CD14-positive monocyte (primary cell): Measurements from ENCODE around the gene ACVR1. TPM values are rescaled to one million over a fixed set of nuclear protein-coding genes. Genes with fewer than 3 reads are reported as not detected.
A peak's percentile ranks its signal among the peaks of the same experiment; 100 is the strongest.

Experiments
- DNase-seq, 3 donors: peaks; one replicate each; pipeline ENCODE4 v3.0.0-alpha.2; 2011 to 2022
- H2AFZ ChIP-seq: 2 replicates; pipeline ENCODE4 v1.6.0; 2012; ENCODE audit warnings: mild to moderate bottlenecking, low read depth, low read length, inconsistent platforms; ENCODE audit not compliant: insufficient read depth, poor library complexity, severe bottlenecking
- H3K27ac ChIP-seq, 2 donors: 1 replicate in 1 of 2; 2 replicates in 1 of 2; pipeline ENCODE4 v1.5.1; 2012 to 2013; ENCODE audit warnings: low read length in 2 of 2, control low read depth in 1 of 2, inconsistent platforms in 1 of 2, low read depth in 1 of 2, mild to moderate bottlenecking in 1 of 2
- H3K27me3 ChIP-seq, 2 donors: one replicate each; pipeline versions ENCODE4 v1.6.0 to v1.6.1; 2011 to 2013; ENCODE audit warnings: low read length in 2 of 2; ENCODE audit not compliant: control insufficient read depth in 2 of 2, insufficient read depth in 2 of 2
- H3K36me3 ChIP-seq, 2 donors: replicated peaks in 1 of 2; 1 replicate in 1 of 2; 2 replicates in 1 of 2; pipeline versions ENCODE4 v1.5.1 to v1.6.1; 2012 to 2013; ENCODE audit warnings: low read length in 2 of 2, control low read depth in 1 of 2, inconsistent platforms in 1 of 2, mild to moderate bottlenecking in 1 of 2; ENCODE audit not compliant: insufficient read depth in 2 of 2, control insufficient read depth in 1 of 2
- H3K4me1 ChIP-seq, 2 donors: 1 replicate in 1 of 2; 2 replicates in 1 of 2; pipeline versions ENCODE4 v1.5.1 to v1.6.1; 2012 to 2013; ENCODE audit warnings: low read length in 2 of 2, control low read depth in 1 of 2, inconsistent platforms in 1 of 2, mild to moderate bottlenecking in 1 of 2, moderate library complexity in 1 of 2; ENCODE audit not compliant: insufficient read depth in 2 of 2, control insufficient read depth in 1 of 2
- H3K4me2 ChIP-seq: replicated peaks from 2 replicates; pipeline ENCODE3; 2012; ENCODE audit warnings: low read length, moderate library complexity, mild to moderate bottlenecking; ENCODE audit not compliant: poor library complexity, severe bottlenecking; ENCODE audit errors: extremely low read depth
- H3K4me3 ChIP-seq, 3 experiments: fragments of 200-600 bp in 1 of 3; sonication (generic) in 1 of 3; replicated peaks in 1 of 3; 1 replicate in 2 of 3; 2 replicates in 1 of 3; pipeline ENCODE4 v1.5.1; 2011 to 2013; ENCODE audit warnings: low read length in 3 of 3, mild to moderate bottlenecking in 3 of 3, control low read depth in 2 of 3, low read depth in 2 of 3, inconsistent platforms in 1 of 3, moderate library complexity in 1 of 3
- H3K79me2 ChIP-seq: 2 replicates; pipeline ENCODE4 v1.6.0; 2012; ENCODE audit warnings: mild to moderate bottlenecking, control low read depth, inconsistent platforms, low read length, moderate library complexity; ENCODE audit not compliant: insufficient read depth
- H3K9ac ChIP-seq: 2 replicates; pipeline ENCODE4 v1.6.0; 2017; ENCODE audit warnings: low read length, mild to moderate bottlenecking; ENCODE audit not compliant: insufficient read depth, poor library complexity, severe bottlenecking
- H3K9me3 ChIP-seq, 2 donors: replicated peaks in 1 of 2; 1 replicate in 1 of 2; 2 replicates in 1 of 2; pipeline versions ENCODE4 v1.5.1 to v1.6.1; 2012 to 2013; ENCODE audit warnings: low read length in 2 of 2, control low read depth in 1 of 2; ENCODE audit not compliant: control insufficient read depth in 1 of 2, insufficient read depth in 1 of 2
- H4K20me1 ChIP-seq: 2 replicates; pipeline ENCODE4 v1.6.0; 2012; ENCODE audit warnings: mild to moderate bottlenecking, low read length, control low read depth, moderate library complexity; ENCODE audit not compliant: insufficient read depth
- H3K27ac Mint-ChIP-seq, 7 donors: one replicate each; pipeline ENCODE4 v1.8.0; 2020; ENCODE audit warnings: mild to moderate bottlenecking in 7 of 7, mixed read lengths in 7 of 7, moderate library complexity in 6 of 7, inconsistent platforms in 2 of 7
- H3K27me3 Mint-ChIP-seq, 3 donors: one replicate each; pipeline ENCODE4 v1.8.0; 2021 to 2022; ENCODE audit warnings: low read depth in 3 of 3, mild to moderate bottlenecking in 3 of 3, mixed read lengths in 3 of 3, moderate library complexity in 3 of 3, inconsistent platforms in 1 of 3
- H3K36me3 Mint-ChIP-seq, 2 donors: one replicate each; pipeline ENCODE4 v1.8.0; 2020; ENCODE audit warnings: mixed read lengths in 2 of 2, inconsistent platforms in 1 of 2, mild to moderate bottlenecking in 1 of 2
- H3K4me1 Mint-ChIP-seq: one replicate; pipeline ENCODE4 v1.8.0; 2020; ENCODE audit warnings: mild to moderate bottlenecking, mixed read lengths
- H3K4me3 Mint-ChIP-seq, 2 donors: one replicate each; pipeline ENCODE4 v1.8.0; 2020; ENCODE audit warnings: mild to moderate bottlenecking in 2 of 2, mixed read lengths in 2 of 2, moderate library complexity in 1 of 2
- H3K9me3 Mint-ChIP-seq, 7 donors: one replicate each; pipeline ENCODE4 v1.8.0; 2020 to 2022; ENCODE audit warnings: mixed read lengths in 7 of 7, mild to moderate bottlenecking in 6 of 7, moderate library complexity in 6 of 7, inconsistent platforms in 2 of 7
- CTCF ChIP-seq: fragments of 200-600 bp; IDR thresholded peaks from one replicate; pipeline ENCODE4 v1.8.0; 2022; ENCODE audit warnings: antibody characterized with exemption, mild to moderate bottlenecking
- WGBS: methylation state at CpG from one replicate; pipeline ENCODE4 v1.1.5; 2013; ENCODE audit warnings: missing lambda C conversion rate; ENCODE audit not compliant: insufficient coverage; 5-methylcytosine and 5-hydroxymethylcytosine counted together
- intact Hi-C, 2 donors: fragments of 100-400 bp; cut with micrococcal nuclease; formaldehyde crosslinking; loops; one replicate each; pipeline versions ENCODE4 v1.15.0 to v1.15.1; 2023
- polyA plus RNA-seq, 3 donors: library from polyadenylated mRNA; depleted of rRNA in 1 of 3; unstranded in 2 of 3; stranded (reverse) in 1 of 3; fragments of 300-500 nt in 2 of 3; fragments of >200 nt in 1 of 3; fragmentation: Illumina TruSeq in 2 of 3; gene quantifications; 1 replicate in 2 of 3; 2 replicates in 1 of 3; pipeline ENCODE4 v1.2.3, GENCODE V29; 2012 to 2021

Gene ACVR1
- polyA plus RNA-seq, 3 donors: 2.8 to 13.4 (median 4.9) TPM

- no peaks in the 10 kb centered on the region for H3K4me1 ChIP-seq
- no peaks in the 10 kb centered on the region for H3K9me3 ChIP-seq
- intact Hi-C loops: no loop called here
- no peak overlapping the region for H3K4me2 ChIP-seq
- H3K27ac ChIP-seq: no peak overlapping the region
- H2AFZ ChIP-seq: no peak overlapping the region
- H3K36me3 ChIP-seq: peaks cover 0 to 25% of the 10 kb centered on the region in 2 donors
- H3K79me2 ChIP-seq: peaks cover 4% of the 10 kb centered on the region
- 100% methylated on average over 4 of the region's 4 CpGs for WGBS
- peaks cover 0 to 1% (median 0%) of the 10 kb centered on the region in 7 donors for H3K9me3 Mint-ChIP-seq
- peak overlapping the region in 3 of 7 donors; percentile 6 to 79 (median 47) for H3K27ac Mint-ChIP-seq
- no peak for TF ChIP-seq CTCF
- H3K36me3 Mint-ChIP-seq: peaks cover 18 to 28% of the 10 kb centered on the region in 2 donors
- H3K4me1 Mint-ChIP-seq: peaks cover 12% of the 10 kb centered on the region
- DNase-seq: no peak
- no peaks in the 10 kb centered on the region for H3K27me3 ChIP-seq
- no peak overlapping the region for H3K4me3 Mint-ChIP-seq
- H3K27me3 Mint-ChIP-seq: no peaks in the 10 kb centered on the region
- no peak overlapping the region for H3K9ac ChIP-seq
- H4K20me1 ChIP-seq: peaks cover 14% of the 10 kb centered on the region
- H3K4me3 ChIP-seq: no peak overlapping the region
Measured at GRCh38 chr2:157857881-157858280, 18.2 kb downstream of the ACVR1 start.

- TF ChIP-seq CTCF: no peak
- Mint-ChIP-seq H3K9me3 (peaks cover 0 to 1% (median 0%) of the 10 kb centered on the region in 7 donors), H3K27me3 (no peaks in the 10 kb centered on the region), H3K27ac (no peak overlapping the region), H3K4me1 (peaks cover 12% of the 10 kb centered on the region), H3K36me3 (peaks cover 19 to 29% of the 10 kb centered on the region in 2 donors), H3K4me3 (no peak overlapping the region)
- Histone ChIP-seq H3K4me1 (no peaks in the 10 kb centered on the region), H3K4me3 (no peak overlapping the region), H3K79me2 (peaks cover 3% of the 10 kb centered on the region), H3K4me2 (no peak overlapping the region), H3K27ac (no peak overlapping the region), H4K20me1 (peaks cover 12% of the 10 kb centered on the region), H3K27me3 (no peaks in the 10 kb centered on the region), H3K36me3 (peaks cover 0 to 25% of the 10 kb centered on the region in 2 donors), H3K9me3 (no peaks in the 10 kb centered on the region), H2AFZ (no peak overlapping the region), H3K9ac (no peak overlapping the region)
- WGBS: 85% methylated on average over 2 of the region's 2 CpGs
- intact Hi-C loops: no loop called here
- no peak for DNase-seq
Measured at GRCh38 chr2:157856187-157856515, 20.0 kb downstream of the ACVR1 start.
